Skeletal muscle tissue (tissue), 4 donors: ENCODE results near the gene MCM9. TPM values are rescaled to one million over a fixed set of nuclear protein-coding genes. Genes with fewer than 3 reads are reported as not detected.

ENCODE experiments used
- H3K27ac ChIP-seq: one replicate; pipeline ENCODE4 v1.7.0; 2013; ENCODE audit warnings: mild to moderate bottlenecking, low read depth, low read length, inconsistent platforms
- H3K27me3 ChIP-seq, 3 donors: one replicate each; pipeline ENCODE4 v1.7.0; 2013; ENCODE audit warnings: low read length in 3 of 3; ENCODE audit not compliant: control insufficient read depth in 3 of 3, insufficient read depth in 3 of 3
- H3K36me3 ChIP-seq, 3 donors: one replicate each; pipeline ENCODE4 v1.7.0; 2013; ENCODE audit warnings: low read length in 3 of 3; ENCODE audit not compliant: control insufficient read depth in 3 of 3, insufficient read depth in 3 of 3
- H3K4me1 ChIP-seq, 3 donors: one replicate each; pipeline ENCODE4 v1.7.0; 2013; ENCODE audit warnings: low read length in 3 of 3, mild to moderate bottlenecking in 3 of 3; ENCODE audit not compliant: control insufficient read depth in 3 of 3, insufficient read depth in 3 of 3
- H3K4me3 ChIP-seq, 3 donors: one replicate each; pipeline ENCODE4 v1.7.0; 2013; ENCODE audit warnings: low read length in 3 of 3
- H3K9ac ChIP-seq, 3 donors: one replicate each; pipeline ENCODE4 v1.7.0; 2013; ENCODE audit warnings: low read length in 3 of 3, mild to moderate bottlenecking in 3 of 3, moderate library complexity in 2 of 3, low read depth in 1 of 3
- H3K9me3 ChIP-seq, 3 donors: one replicate each; pipeline ENCODE4 v1.7.0; 2013; ENCODE audit warnings: low read length in 3 of 3; ENCODE audit not compliant: control insufficient read depth in 3 of 3
- total RNA-seq: library from RNA; depleted of rRNA; stranded (reverse); fragments of >200 nt; gene quantifications from one replicate; pipeline ENCODE4 v1.2.3, GENCODE V29; 2014
- donor health status: Osteomylitis.

Gene MCM9
- 13.6 TPM for total RNA-seq

- Histone ChIP-seq H3K9ac (peak within 1 kb of the TSS; percentile 94 to 98 (median 96)), H3K4me3 (peak within 1 kb of the TSS; percentile 92 to 94 (median 93)), H3K27ac (peak within 1 kb of the TSS; percentile 93), H3K4me1 (peaks cover 0 to 7% (median 3%) of the 10 kb centered on the region in 3 donors), H3K36me3 (peaks cover 6 to 12% (median 11%) of the 10 kb centered on the region in 3 donors), H3K9me3 (no peaks in the 10 kb centered on the region), H3K27me3 (no peaks in the 10 kb centered on the region)
Measured at GRCh38 chr6:118934461-118935330, at the start of gene MCM9. Gene MCM9 (minus strand): TSS chr6:118935159. CDS start chr6:118931723, 3,436 bp downstream.

DNA sequence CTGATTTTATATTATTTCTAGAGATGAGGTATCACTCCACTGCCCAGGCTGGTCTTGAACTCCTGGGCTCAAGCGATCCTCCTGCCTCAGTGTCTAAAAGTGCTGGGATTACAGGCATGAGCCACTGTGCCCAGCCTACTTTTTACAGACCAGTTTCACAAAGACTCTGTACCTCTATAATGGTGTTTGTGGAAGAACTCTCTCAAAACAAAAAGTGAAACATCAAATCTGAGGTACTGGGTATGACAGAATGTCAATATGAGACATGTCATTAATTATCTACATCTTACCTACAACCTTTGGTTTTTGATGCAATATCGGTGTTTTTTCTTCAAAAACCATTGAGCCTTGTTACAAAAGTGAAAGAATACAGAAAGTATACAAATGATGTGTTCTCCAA is 49.4 kb upstream of the MCM9 start:
- H3K27ac ChIP-seq: no peak overlapping the region
- H3K36me3 ChIP-seq: no peaks in the 10 kb centered on the region
- no peak overlapping the region for H3K9ac ChIP-seq
- no peaks in the 10 kb centered on the region for H3K4me1 ChIP-seq
- H3K27me3 ChIP-seq: no peaks in the 10 kb centered on the region
- H3K4me3 ChIP-seq: no peak overlapping the region
- H3K9me3 ChIP-seq: no peaks in the 10 kb centered on the region

DNA sequence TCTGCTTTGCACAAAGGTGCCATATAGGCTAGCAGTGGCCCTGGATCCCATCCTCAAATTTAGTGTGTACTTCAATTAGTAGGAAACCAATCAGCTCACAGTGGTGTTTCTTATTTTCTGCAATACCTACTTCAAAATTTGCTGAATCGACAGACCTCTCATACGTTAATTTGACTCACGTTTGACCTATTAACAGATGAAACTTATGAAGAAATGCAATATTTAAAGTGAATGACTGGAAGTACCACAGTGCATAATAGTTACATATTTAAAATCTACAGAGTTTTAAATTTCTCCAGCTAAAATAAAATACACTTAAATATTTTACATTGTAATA is 47.6 kb upstream of the MCM9 start:
- no peaks in the 10 kb centered on the region for H3K4me1 ChIP-seq
- no peak overlapping the region for H3K27ac ChIP-seq
- no peak overlapping the region for H3K4me3 ChIP-seq
- no peaks in the 10 kb centered on the region for H3K9me3 ChIP-seq
- H3K36me3 ChIP-seq: no peaks in the 10 kb centered on the region
- no peaks in the 10 kb centered on the region for H3K27me3 ChIP-seq
- no peak overlapping the region for H3K9ac ChIP-seq

DNA sequence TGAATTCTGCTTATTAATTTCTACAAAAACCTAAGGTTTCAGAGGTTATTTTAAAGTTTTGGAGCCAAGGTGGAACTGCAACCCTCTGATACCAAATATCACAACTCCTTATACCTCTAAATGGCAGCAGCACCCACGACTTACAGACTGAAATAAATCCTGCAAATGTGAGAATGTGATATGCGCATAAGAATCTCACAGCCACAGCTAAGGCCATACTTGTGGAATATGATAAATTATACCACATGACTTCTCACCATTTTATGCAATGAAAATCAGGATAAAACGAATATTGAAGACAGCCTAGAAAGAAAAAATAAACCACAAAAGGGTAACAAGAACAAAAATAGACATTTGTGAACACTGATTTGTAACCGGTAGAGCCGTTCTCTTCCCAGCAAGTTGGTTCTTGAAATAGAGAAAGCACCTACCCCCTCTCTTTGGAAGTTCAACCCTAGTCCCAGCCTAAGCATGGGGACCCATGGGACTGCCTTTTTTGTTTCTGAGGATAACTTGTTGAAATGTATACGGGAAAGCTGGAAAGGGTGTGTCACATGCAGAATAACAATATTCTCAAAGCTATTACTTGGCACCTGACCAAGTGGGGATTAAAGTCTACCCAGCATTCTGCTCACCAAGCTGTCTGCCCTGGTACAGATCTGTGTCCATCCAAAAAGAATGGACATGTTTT is 47.1 kb upstream of the MCM9 start:
- Histone ChIP-seq H3K27me3 (no peaks in the 10 kb centered on the region), H3K9ac (no peak overlapping the region), H3K9me3 (no peaks in the 10 kb centered on the region)

GRCh38 chr6:118980063-118980462 is 45.1 kb upstream of the MCM9 start:
- Histone ChIP-seq H3K27ac (no peak overlapping the region), H3K4me1 (no peaks in the 10 kb centered on the region), H3K9me3 (no peaks in the 10 kb centered on the region), H3K9ac (no peak overlapping the region), H3K4me3 (no peak overlapping the region), H3K27me3 (no peaks in the 10 kb centered on the region), H3K36me3 (no peaks in the 10 kb centered on the region)

More for the DNA sequence above, 47.1 kb upstream of the MCM9 start:
- Histone ChIP-seq H3K27ac (no peak overlapping the region), H3K4me1 (no peaks in the 10 kb centered on the region), H3K4me3 (no peak overlapping the region), H3K36me3 (no peaks in the 10 kb centered on the region)

GRCh38 chr6:118974790-118975189 is 39.8 kb upstream of the MCM9 start:
- no peaks in the 10 kb centered on the region for H3K27me3 ChIP-seq
- no peaks in the 10 kb centered on the region for H3K9me3 ChIP-seq
- H3K36me3 ChIP-seq: no peaks in the 10 kb centered on the region
- H3K4me3 ChIP-seq: no peak overlapping the region
- H3K9ac ChIP-seq: no peak overlapping the region
- H3K4me1 ChIP-seq: no peaks in the 10 kb centered on the region
- no peak overlapping the region for H3K27ac ChIP-seq

GRCh38 chr6:118971682-118972081 is 36.7 kb upstream of the MCM9 start:
- H3K27ac ChIP-seq: no peak overlapping the region
- H3K9ac ChIP-seq: no peak overlapping the region
- H3K4me3 ChIP-seq: no peak overlapping the region
- H3K36me3 ChIP-seq: no peaks in the 10 kb centered on the region
- no peaks in the 10 kb centered on the region for H3K4me1 ChIP-seq
- no peaks in the 10 kb centered on the region for H3K27me3 ChIP-seq
- H3K9me3 ChIP-seq: no peaks in the 10 kb centered on the region

GRCh38 chr6:118970866-118971265 is 35.9 kb upstream of the MCM9 start:
- H3K36me3 ChIP-seq: no peaks in the 10 kb centered on the region
- H3K4me1 ChIP-seq: no peaks in the 10 kb centered on the region
- H3K9me3 ChIP-seq: no peaks in the 10 kb centered on the region
- no peak overlapping the region for H3K4me3 ChIP-seq
- no peak overlapping the region for H3K27ac ChIP-seq
- H3K9ac ChIP-seq: no peak overlapping the region
- H3K27me3 ChIP-seq: no peaks in the 10 kb centered on the region

GRCh38 chr6:118968416-118968815 is 33.5 kb upstream of the MCM9 start:
- no peaks in the 10 kb centered on the region for H3K27me3 ChIP-seq
- no peak overlapping the region for H3K4me3 ChIP-seq
- H3K9me3 ChIP-seq: no peaks in the 10 kb centered on the region
- H3K36me3 ChIP-seq: no peaks in the 10 kb centered on the region
- no peaks in the 10 kb centered on the region for H3K4me1 ChIP-seq
- no peak overlapping the region for H3K9ac ChIP-seq
- H3K27ac ChIP-seq: no peak overlapping the region

DNA sequence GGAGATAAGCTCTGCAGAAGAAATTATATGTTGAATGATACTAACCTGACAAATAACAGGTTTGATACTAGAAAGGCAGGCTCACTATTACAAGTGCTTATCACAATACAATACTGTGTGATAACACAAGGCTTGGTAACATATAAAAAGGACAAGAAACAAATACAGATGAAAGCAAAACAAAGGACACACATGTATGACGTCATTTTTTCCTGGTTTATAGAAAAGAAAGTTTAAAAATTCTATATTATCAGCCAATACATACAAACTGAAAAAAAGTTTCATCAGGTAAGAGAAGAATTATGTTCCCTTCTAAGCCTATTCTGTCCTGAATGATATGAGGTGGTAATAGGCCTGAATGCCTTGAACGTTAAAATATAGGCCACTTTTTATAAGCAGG is 32.3 kb upstream of the MCM9 start:
- H3K27me3 ChIP-seq: no peaks in the 10 kb centered on the region
- H3K4me3 ChIP-seq: no peak overlapping the region
- H3K36me3 ChIP-seq: no peaks in the 10 kb centered on the region
- no peak overlapping the region for H3K9ac ChIP-seq
- no peaks in the 10 kb centered on the region for H3K4me1 ChIP-seq
- H3K9me3 ChIP-seq: no peaks in the 10 kb centered on the region
- no peak overlapping the region for H3K27ac ChIP-seq
